Liver (tissue), 9 donors: Measurements from ENCODE around the gene SEC24D. TPM values are rescaled to one million over a fixed set of nuclear protein-coding genes. Genes with fewer than 3 reads are reported as not detected.

Experiments
- DNase-seq: peaks from one replicate; pipeline ENCODE4 v3.0.0-alpha.2; 2017; ENCODE audit warnings: low spot score
- H3K27ac ChIP-seq, 2 donors: one replicate each; pipeline ENCODE4 v1.7.0; 2013; ENCODE audit warnings: inconsistent platforms in 2 of 2, low read length in 2 of 2, control low read depth in 1 of 2, low read depth in 1 of 2, mild to moderate bottlenecking in 1 of 2
- H3K27me3 ChIP-seq, 4 donors: one replicate each; pipeline versions ENCODE4 v1.6.1 to v1.7.0; 2013; ENCODE audit warnings: low read length in 3 of 4, inconsistent platforms in 1 of 4, mild to moderate bottlenecking in 1 of 4, moderate library complexity in 1 of 4; ENCODE audit not compliant: control insufficient read depth in 4 of 4, insufficient read depth in 4 of 4
- H3K36me3 ChIP-seq, 4 donors: one replicate each; pipeline versions ENCODE4 v1.6.1 to v1.7.0; 2013; ENCODE audit warnings: low read length in 3 of 4, mild to moderate bottlenecking in 3 of 4, low read depth in 1 of 4, moderate library complexity in 1 of 4; ENCODE audit not compliant: control insufficient read depth in 4 of 4, insufficient read depth in 3 of 4
- H3K4me1 ChIP-seq, 4 donors: one replicate each; pipeline versions ENCODE4 v1.6.1 to v1.7.0; 2013; ENCODE audit warnings: low read length in 3 of 4, mild to moderate bottlenecking in 3 of 4, moderate library complexity in 1 of 4; ENCODE audit not compliant: control insufficient read depth in 4 of 4, insufficient read depth in 4 of 4
- H3K4me3 ChIP-seq, 3 donors: one replicate each; pipeline versions ENCODE4 v1.6.1 to v1.7.0; 2013; ENCODE audit warnings: low read length in 3 of 3, control low read depth in 1 of 3, low read depth in 1 of 3, mild to moderate bottlenecking in 1 of 3
- H3K9ac ChIP-seq, 2 donors: one replicate each; pipeline ENCODE4 v1.7.0; 2013; ENCODE audit warnings: low read length in 2 of 2, mild to moderate bottlenecking in 2 of 2, moderate library complexity in 2 of 2, control low read depth in 1 of 2, low read depth in 1 of 2
- H3K9me3 ChIP-seq, 4 donors: one replicate each; pipeline versions ENCODE4 v1.6.1 to v1.7.0; 2013; ENCODE audit warnings: low read length in 3 of 4; ENCODE audit not compliant: control insufficient read depth in 4 of 4
- EGR1 ChIP-seq, 2 donors: IDR thresholded peaks; 2 replicates each; pipeline ENCODE4 v1.6.1; 2016 to 2018; ENCODE audit warnings: antibody characterized with exemption in 2 of 2, low read depth in 2 of 2
- FOXA2 ChIP-seq: IDR thresholded peaks from 2 replicates; pipeline ENCODE4 v1.6.1; 2016; ENCODE audit warnings: antibody characterized with exemption
- GABPA ChIP-seq, 2 donors: IDR thresholded peaks in 1 of 2; conservative IDR thresholded peaks in 1 of 2; 2 replicates each; pipeline ENCODE4 v1.6.1; 2016; ENCODE audit warnings: antibody characterized with exemption in 2 of 2, mild to moderate bottlenecking in 1 of 2, moderate library complexity in 1 of 2
- HNF4A ChIP-seq, 2 donors: conservative IDR thresholded peaks; 2 replicates each; pipeline ENCODE4 v1.6.1; 2016; ENCODE audit warnings: antibody characterized with exemption in 2 of 2, mild to moderate bottlenecking in 2 of 2
- JUND ChIP-seq, 2 donors: IDR thresholded peaks; 2 replicates each; pipeline ENCODE4 v1.6.1; 2016; ENCODE audit warnings: antibody characterized with exemption in 2 of 2
- MAX ChIP-seq: IDR thresholded peaks from 2 replicates; pipeline ENCODE4 v1.6.1; 2016; ENCODE audit warnings: antibody characterized with exemption
- RAD21 ChIP-seq, 2 donors: IDR thresholded peaks; 2 replicates each; pipeline ENCODE4 v1.6.1; 2016; ENCODE audit warnings: antibody characterized with exemption in 2 of 2, mild to moderate bottlenecking in 2 of 2
- REST ChIP-seq: IDR thresholded peaks from 2 replicates; pipeline ENCODE4 v1.6.1; 2016; ENCODE audit warnings: antibody characterized with exemption, mild to moderate bottlenecking
- RXRA ChIP-seq, 2 donors: IDR thresholded peaks; 2 replicates each; pipeline ENCODE4 v1.6.1; 2017 to 2018; ENCODE audit warnings: antibody characterized with exemption in 2 of 2, mild to moderate bottlenecking in 1 of 2
- SP1 ChIP-seq: IDR thresholded peaks from 2 replicates; pipeline ENCODE4 v1.6.1; 2018; ENCODE audit warnings: antibody characterized with exemption, mild to moderate bottlenecking
- TAF1 ChIP-seq: conservative IDR thresholded peaks from 2 replicates; pipeline ENCODE4 v1.6.1; 2016; ENCODE audit warnings: antibody characterized with exemption, mild to moderate bottlenecking
- WGBS: extraction: QIAGEN DNeasy Blood & Tissue Kit; methylation state at CpG from one replicate; pipeline ENCODE4 v1.1.7; 2013; 5-methylcytosine and 5-hydroxymethylcytosine counted together
- polyA plus RNA-seq, 2 donors: library from polyadenylated mRNA; stranded (reverse) in 1 of 2; unstranded in 1 of 2; fragments of 200-250 nt in 1 of 2; fragments of >200 nt in 1 of 2; fragmentation: Nextera tagmentation in 1 of 2; extraction: Ambion mirVana in 1 of 2; gene quantifications; one replicate each; pipeline versions ENCODE4 v1.2.1 to v1.2.3, GENCODE V29; 2013 to 2015
- total RNA-seq, 2 donors: library from RNA; depleted of rRNA; stranded (reverse); fragments of >200 nt; gene quantifications; one replicate each; pipeline ENCODE4 v1.2.3, GENCODE V29; 2014
- donor health status: healthy.
- donor health status: healthy.
- donor health status: healthy.
- donor health status: healthy.
- donor health status: healthy.

Gene SEC24D
- total and polyA plus RNA-seq, 4 donors, result 16.0 to 80.8 (median 33.7) TPM

- H3K4me3 ChIP-seq, result no peak overlapping the region
- 94% methylated on average over 3 of the region's 3 CpGs for WGBS
- H3K27ac ChIP-seq, result no peak overlapping the region
- H3K36me3 ChIP-seq, result peaks cover 13 to 48% (median 40%) of the 10 kb centered on the region in 4 donors
- peaks cover 0 to 20% (median 4%) of the 10 kb centered on the region in 4 donors for H3K4me1 ChIP-seq
- DNase-seq, result no peak
- TF ChIP-seq TAF1 (no peak), FOXA2 (no peak), EGR1 (IDR thresholded peaks at IDR 0.05; ENCODE audit: low read depth in 2 of 2) (no peak), REST (no peak), JUND (IDR thresholded peaks at IDR 0.05) (no peak), RAD21 (IDR thresholded peaks at IDR 0.05) (no peak)
- H3K9me3 ChIP-seq, result no peaks in the 10 kb centered on the region
- no peak overlapping the region for H3K9ac ChIP-seq
- no peaks in the 10 kb centered on the region for H3K27me3 ChIP-seq
These were observed 21.0 kb downstream of the SEC24D start for GRCh38 chr4:118814891-118815290.

- H3K36me3 ChIP-seq, result peaks cover 13 to 55% (median 48%) of the 10 kb centered on the region in 4 donors
- no peaks in the 10 kb centered on the region for H3K9me3 ChIP-seq
- 91% methylated on average over 4 of the region's 4 CpGs for WGBS
- H3K4me1 ChIP-seq, result peaks cover 0 to 20% (median 4%) of the 10 kb centered on the region in 4 donors
- H3K4me3 ChIP-seq, result no peak overlapping the region
- H3K27ac ChIP-seq, result no peak overlapping the region
- H3K27me3 ChIP-seq, result no peaks in the 10 kb centered on the region
- TF ChIP-seq HNF4A (conservative IDR thresholded peaks at IDR 0.05) (no peak), MAX (no peak)
- no peak for DNase-seq
- no peak overlapping the region for H3K9ac ChIP-seq
These were observed 21.9 kb downstream of the SEC24D start for GRCh38 chr4:118814058-118814457.

- 63% methylated on average over 3 of the region's 3 CpGs for WGBS
These were observed 22.4 kb downstream of the SEC24D start for GRCh38 chr4:118813561-118813960.

More at GRCh38 chr4:118813561-118813960, 22.4 kb downstream of the SEC24D start:
- peaks cover 0 to 20% (median 4%) of the 10 kb centered on the region in 4 donors for H3K4me1 ChIP-seq
- no peaks in the 10 kb centered on the region for H3K9me3 ChIP-seq
- H3K27me3 ChIP-seq, result no peaks in the 10 kb centered on the region
- H3K27ac ChIP-seq, result peak overlapping the region in 1 of 2 donors; percentile 32
- TF ChIP-seq SP1 (peak; percentile 29), RXRA (IDR thresholded peaks at IDR 0.05) (no peak), GABPA (IDR thresholded peaks at IDR 0.05 in 1 of 2, conservative IDR thresholded peaks at IDR 0.05 in 1 of 2) (no peak), FOXA2 (no peak), HNF4A (conservative IDR thresholded peaks at IDR 0.05) (peak; percentile 39 to 66), JUND (IDR thresholded peaks at IDR 0.05) (no peak), REST (no peak)
- H3K36me3 ChIP-seq, result peaks cover 13 to 56% (median 50%) of the 10 kb centered on the region in 4 donors
- no peak for DNase-seq
- no peak overlapping the region for H3K9ac ChIP-seq
- no peak overlapping the region for H3K4me3 ChIP-seq
